Activated T-cell treated with anti-CD3 and anti-CD28 coated beads for 24 hours (primary cell): ENCODE results near the gene COPA.

Experiments used
- DNase-seq: peaks from one replicate; pipeline ENCODE4 v3.0.0-alpha.2; 2020; ENCODE audit warnings: low read depth

The COPA gene

GRCh38 chr1:160362168-160362957, 19.3 kb upstream of the COPA start:
- no peak for DNase-seq

DNA sequence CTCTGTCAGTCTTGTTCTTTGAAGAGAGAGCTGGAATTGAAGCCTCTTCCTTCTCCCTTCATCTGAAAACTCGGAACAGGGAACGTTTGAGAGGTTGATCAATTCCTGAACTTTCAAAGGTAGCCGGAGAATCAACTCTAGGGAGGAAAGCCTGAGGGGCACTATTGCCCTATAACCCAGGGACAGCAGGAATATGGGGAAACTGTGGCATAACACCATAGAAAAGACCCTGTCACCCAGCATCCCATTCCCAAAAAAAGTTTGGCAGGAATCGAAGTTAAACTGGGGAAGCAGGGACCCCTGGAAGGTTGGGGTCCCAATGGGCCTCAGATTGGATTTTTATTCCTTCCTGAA, 18.7 kb upstream of the COPA start:
- DNase-seq = no peak

GRCh38 chr1:160361199-160361598, 18.1 kb upstream of the COPA start:
- no peak for DNase-seq

DNA sequence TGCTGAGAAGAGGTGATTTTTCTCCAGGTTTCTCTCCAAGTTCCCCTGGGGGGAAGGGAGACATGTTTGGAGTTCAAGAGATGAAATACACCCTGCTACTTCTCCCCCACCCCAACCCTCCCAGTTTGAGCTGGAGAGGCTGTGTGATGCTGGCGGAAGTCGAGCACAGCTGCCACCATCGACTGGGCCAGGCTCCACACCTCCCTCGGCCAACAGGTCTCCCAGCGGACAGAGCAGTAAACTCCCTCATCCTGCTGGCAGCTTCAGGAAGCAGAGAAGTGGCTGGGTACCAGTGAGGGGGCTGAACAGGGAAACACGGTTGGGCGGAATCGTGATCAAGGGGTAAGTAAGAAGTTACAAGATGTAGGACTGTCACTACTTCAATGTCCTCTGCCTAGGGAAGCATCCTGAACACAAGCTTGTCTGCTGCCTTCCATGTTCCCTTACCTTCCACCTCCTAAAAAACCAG, 17.2 kb upstream of the COPA start:
- no peak for DNase-seq

- DNase-seq = no peak
Observed at GRCh38 chr1:160359559-160360226, 16.6 kb upstream of the COPA start.

DNA sequence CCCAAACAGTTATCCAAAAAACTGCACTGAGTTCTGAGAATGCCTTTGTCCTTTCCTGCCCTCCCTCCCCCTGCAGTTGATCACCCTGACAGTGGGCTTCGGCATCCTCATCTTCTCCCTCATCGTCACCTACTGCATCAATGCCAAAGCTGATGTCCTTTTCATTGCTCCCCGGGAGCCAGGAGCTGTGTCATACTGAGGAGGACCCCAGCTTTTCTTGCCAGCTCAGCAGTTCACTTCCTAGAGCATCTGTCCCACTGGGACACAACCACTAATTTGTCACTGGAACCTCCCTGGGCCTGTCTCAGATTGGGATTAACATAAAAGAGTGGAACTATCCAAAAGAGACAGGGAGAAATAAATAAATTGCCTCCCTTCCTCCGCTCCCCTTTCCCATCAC, 15.0 kb upstream of the COPA start:
- DNase-seq = no peak

GRCh38 chr1:160357286-160358002, 14.4 kb upstream of the COPA start:
- no peak for DNase-seq

- no peak for DNase-seq
Observed at GRCh38 chr1:160354388-160354985, 11.4 kb upstream of the COPA start.

- DNase-seq = no peak
Observed at GRCh38 chr1:160353223-160353622, 10.2 kb upstream of the COPA start.

GRCh38 chr1:160352555-160352954, 9.5 kb upstream of the COPA start:
- no peak for DNase-seq

DNA sequence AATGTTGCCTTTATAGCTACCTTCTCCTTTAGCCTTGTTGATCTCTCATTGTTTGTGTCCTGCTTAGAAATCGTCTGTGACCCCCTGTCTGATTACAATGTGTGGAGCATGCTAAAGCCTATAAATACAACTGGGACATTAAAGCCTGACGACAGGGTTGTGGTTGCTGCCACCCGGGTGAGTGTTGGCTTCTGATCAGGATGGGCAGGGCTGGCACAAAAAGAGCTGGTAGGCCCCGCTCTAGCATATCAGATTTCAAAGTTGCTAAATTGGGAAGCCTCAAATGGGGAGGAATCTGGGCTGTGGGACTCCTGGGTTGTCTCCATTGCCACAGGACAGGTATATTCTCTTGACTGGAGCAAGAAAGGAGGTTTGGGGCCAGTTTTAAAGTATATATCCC, 8.6 kb upstream of the COPA start:
- DNase-seq = no peak

DNA sequence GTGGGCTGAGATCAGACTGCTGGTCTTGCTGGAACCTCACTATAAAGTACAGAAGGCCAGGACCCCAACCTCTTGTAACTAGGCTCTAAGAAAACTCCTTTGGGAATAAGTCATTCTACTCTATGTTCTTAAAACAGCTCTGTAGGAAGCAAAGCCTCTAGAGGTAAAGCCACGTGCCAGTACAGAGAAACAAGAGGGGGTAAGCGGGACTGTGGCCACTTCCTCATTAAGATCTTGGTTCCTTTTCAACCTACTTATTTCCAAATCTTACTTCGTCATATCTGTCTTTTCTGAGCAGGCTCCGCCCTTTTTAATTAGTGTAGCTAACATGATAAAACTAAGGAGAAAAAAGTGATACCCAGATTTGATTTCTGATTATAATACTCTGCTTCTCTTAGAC, 3.9 kb upstream of the COPA start:
- DNase-seq = no peak

- no peak for DNase-seq
Observed at GRCh38 chr1:160346463-160346862, 3.4 kb upstream of the COPA start.

- no peak for DNase-seq
Observed at GRCh38 chr1:160344936-160345335, 1.9 kb upstream of the COPA start.

DNA sequence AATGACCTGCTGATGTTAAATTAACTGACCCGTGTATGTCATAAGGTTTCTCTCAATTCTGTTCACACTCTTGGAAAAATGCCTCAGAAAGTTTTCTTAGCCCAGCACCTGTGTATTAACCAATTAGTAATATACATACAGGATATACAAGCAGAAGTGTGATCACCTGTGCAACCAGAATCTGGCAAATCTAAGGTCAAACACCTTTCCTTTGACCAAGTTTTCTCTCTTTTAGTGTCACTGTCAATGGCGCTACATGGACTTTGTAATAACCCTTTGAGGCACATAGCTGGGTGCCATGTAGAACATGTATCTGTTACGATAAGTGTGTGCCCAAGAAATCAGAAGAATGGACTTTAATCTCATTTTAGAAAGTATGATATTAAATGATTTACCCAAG, 1.2 kb upstream of the COPA start:
- DNase-seq = no peak

DNA sequence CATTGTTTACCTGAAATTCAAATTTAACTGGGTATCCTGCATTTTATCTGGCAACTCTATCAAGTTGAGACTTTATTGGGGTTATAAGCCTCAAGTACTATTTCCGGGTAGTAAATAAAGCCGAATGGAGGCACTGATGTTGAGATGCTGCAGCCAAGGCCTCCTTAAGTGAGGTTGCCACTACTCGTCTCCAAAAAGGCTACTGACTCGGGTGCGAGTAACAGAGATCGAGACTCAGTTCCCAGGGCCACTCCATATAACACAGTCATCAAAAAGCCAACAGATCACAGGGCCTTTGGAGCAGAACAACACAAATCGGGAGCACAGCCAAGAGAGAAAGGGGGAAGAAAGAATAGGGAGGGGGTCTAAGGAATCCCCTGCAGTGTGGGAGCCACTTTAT, 524 bp downstream of the COPA start:
- DNase-seq = no peak

DNA sequence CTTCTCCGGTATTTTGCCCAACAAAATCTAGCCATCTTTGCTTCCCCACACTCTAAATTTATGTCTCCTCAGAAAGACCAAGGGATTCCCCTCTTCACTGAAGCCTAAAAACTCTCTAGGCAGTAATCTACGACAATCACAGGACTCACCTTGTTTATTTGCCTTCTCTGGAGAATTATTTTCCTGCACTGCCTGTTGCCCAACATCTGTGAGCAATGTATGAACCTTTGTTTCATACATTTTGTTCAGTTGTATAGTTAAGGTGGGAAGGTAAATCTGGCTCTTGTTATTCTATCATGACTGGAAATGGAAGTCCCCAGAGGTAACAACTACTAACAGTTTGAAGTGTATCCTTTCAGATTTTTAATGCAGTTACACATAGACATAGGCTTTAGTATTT, 2.2 kb downstream of the COPA start:
- DNase-seq = no peak

DNA sequence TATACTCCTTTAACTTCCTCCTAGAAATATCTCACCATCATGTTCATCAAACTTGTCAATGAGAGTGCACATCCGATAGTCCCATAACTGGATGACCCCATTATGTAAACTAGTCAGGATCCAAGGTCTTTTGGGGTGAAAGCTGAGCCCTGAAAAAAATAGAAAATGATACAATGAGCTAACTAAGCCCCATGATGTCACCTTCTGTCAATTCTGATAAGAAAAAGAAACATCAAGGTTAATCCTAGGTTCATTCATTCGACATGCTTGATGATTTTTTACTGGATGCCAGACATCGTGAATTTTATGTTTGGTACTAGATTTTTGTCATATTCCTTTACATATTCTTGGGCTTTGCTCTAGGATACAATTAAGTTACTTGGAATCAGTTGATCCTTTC, 2.9 kb downstream of the COPA start:
- DNase-seq = no peak

DNA sequence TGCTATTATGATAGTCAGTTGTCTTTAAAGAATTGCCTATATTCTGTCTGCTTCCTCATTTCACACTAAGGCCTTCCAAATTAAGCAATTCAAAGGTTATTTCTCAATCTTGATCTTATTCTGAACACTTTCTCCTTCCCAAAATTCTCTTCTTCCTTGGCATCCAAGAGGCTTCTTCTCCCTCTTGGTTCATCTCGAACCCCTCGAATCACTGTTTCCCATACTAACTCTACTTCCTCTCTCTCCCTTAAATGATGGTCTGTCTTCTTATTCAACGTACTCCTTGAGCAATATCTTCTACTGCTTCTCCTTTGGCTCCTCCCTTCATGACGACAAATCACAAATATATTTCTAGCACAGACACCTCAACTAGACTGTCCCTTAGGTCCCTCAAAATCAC, 4.5 kb downstream of the COPA start:
- no peak for DNase-seq

- DNase-seq = no peak
Observed at GRCh38 chr1:160332516-160332915, 10.5 kb downstream of the COPA start.

GRCh38 chr1:160330119-160330518, 12.9 kb downstream of the COPA start:
- DNase-seq = no peak

GRCh38 chr1:160328184-160328583, 14.9 kb downstream of the COPA start:
- DNase-seq = no peak

- DNase-seq = no peak
Observed at GRCh38 chr1:160326418-160326817, 16.6 kb downstream of the COPA start.
